Stomach (tissue), 9 donors: Measurements from ENCODE around the gene BOLL. TPM values are rescaled to one million over a fixed set of nuclear protein-coding genes. Genes with fewer than 3 reads are reported as not detected.

ENCODE experiments used
- DNase-seq, 2 donors: peaks; one replicate each; pipeline versions ENCODE4 v3.0.0 to v3.0.0-alpha.2; 2013 to 2019
- H3K27ac ChIP-seq, 5 donors: fragments of 200-600 bp in 4 of 5; sonication (generic) in 4 of 5; one replicate each; pipeline ENCODE4 v1.5.1; 2013 to 2019; ENCODE audit warnings: mild to moderate bottlenecking in 1 of 5, moderate library complexity in 1 of 5
- H3K27me3 ChIP-seq, 3 donors: fragments of 200-600 bp; sonication (generic); one replicate each; pipeline ENCODE4 v1.5.1; 2017 to 2019; ENCODE audit warnings: mixed run types in 1 of 3
- H3K36me3 ChIP-seq, 4 donors: fragments of 200-600 bp; sonication (generic); 1 replicate in 3 of 4; 2 replicates in 1 of 4; pipeline ENCODE4 v1.5.1; 2016 to 2019
- H3K4me1 ChIP-seq, 4 donors: fragments of 200-600 bp; sonication (generic); one replicate each; pipeline ENCODE4 v1.5.1; 2016 to 2019
- H3K4me3 ChIP-seq, 4 donors: fragments of 200-600 bp; sonication (generic) in 3 of 4; one replicate each; pipeline ENCODE4 v1.5.1; 2016 to 2019; ENCODE audit warnings: mild to moderate bottlenecking in 1 of 4
- H3K9me3 ChIP-seq, 4 donors: fragments of 200-600 bp; sonication (generic); one replicate each; pipeline ENCODE4 v1.5.1; 2016 to 2019
- EP300 ChIP-seq: sonication (generic); formaldehyde crosslinking; IDR thresholded peaks from one replicate; pipeline ENCODE4 v1.6.1; 2017; ENCODE audit warnings: antibody characterized with exemption
- POLR2A ChIP-seq, 4 donors: fragments of 450-650 bp; IDR thresholded peaks; one replicate each; pipeline ENCODE4 v1.6.1; 2016; ENCODE audit warnings: antibody characterized with exemption in 4 of 4, control low read depth in 2 of 4, mild to moderate bottlenecking in 1 of 4, moderate library complexity in 1 of 4
- POLR2AphosphoS5 ChIP-seq, 3 donors: sonication (generic); formaldehyde crosslinking; IDR thresholded peaks; one replicate each; pipeline ENCODE4 v1.6.1; 2016; ENCODE audit warnings: antibody characterized with exemption in 3 of 3
- WGBS, 5 donors: extraction: QIAGEN DNeasy Blood & Tissue Kit in 3 of 5; methylation state at CpG; one replicate each; pipeline versions ENCODE4 v1.1.5 to v1.1.7; 2013 to 2018; 5-methylcytosine and 5-hydroxymethylcytosine counted together
- intact Hi-C: fragments of 100-400 bp; cut with DNase I; formaldehyde crosslinking; loops from one replicate; pipeline ENCODE4 v1.15.1; 2023; ENCODE audit warnings: low total_unique reads
- polyA plus RNA-seq, 3 donors: library from polyadenylated mRNA; stranded (reverse); fragments of 200-250 nt; gene quantifications; one replicate each; pipeline ENCODE4 v1.2.3, GENCODE V29; 2013
- total RNA-seq, 5 donors: library from RNA; depleted of rRNA; stranded (reverse); fragments of >200 nt; gene quantifications; one replicate each; pipeline versions ENCODE4 v1.1.0 to v1.2.3, GENCODE V29; 2014 to 2016
- TF ChIP-seq, protein P1 (sequence below), 7 experiments: fragments of 450-650 bp in 4 of 7; fragments of 200-600 bp in 3 of 7; sonication (generic) in 3 of 7; IDR thresholded peaks; one replicate each; pipeline ENCODE4 v1.5.1; 2016 to 2019; ENCODE audit warnings: antibody characterized with exemption in 7 of 7, control low read depth in 2 of 7, mild to moderate bottlenecking in 1 of 7
- donor health status: healthy with polysubstance abuse.
- donor health status: Bipolar disorder and iron deficiency.
- donor health status: healthy.

Gene BOLL
- total and polyA plus RNA-seq, 8 donors, result not detected

DNA sequence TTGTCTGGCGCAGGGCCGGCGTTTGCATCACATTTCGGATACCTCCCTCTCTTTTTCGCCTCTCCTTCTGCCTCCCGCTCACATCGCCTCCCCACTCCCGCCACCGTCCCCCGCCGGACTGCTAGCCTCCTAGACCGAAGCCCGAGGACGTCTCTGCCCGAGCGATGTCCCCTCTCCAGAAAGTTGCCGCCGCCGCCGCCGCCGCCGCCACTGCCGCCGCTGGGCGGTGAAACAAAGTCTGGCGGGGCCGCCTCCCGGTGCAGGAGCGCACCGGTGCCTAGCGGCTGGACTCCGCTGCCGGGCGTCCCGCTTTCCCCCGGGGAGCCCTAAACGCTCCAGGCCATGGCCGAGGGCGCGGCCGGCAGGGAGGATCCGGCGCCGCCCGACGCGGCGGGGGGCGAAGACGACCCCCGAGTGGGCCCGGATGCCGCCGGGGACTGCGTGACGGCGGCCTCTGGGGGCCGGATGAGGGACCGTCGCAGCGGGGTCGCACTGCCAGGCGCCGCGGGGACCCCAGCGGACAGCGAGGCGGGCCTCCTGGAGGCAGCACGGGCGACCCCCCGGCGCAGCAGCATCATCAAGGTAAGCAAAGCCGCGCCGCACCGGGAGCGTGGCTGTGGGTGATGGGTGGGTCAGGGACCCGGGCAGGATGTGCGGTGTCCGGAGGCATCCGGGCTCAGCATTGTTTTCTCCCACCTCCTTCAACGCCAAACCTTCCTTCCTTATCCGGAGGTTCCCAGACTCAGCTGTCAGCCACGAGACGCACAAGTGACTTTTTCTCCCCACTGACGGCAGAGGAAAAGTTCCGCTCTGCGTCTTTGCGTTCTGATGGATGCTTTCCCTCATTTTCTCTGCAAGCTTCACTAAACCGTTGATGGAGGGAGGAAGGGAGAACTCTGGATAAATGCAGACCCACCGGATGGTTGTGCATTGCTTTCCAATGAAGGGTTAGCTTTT lies 19.9 kb upstream of the BOLL start:
- intact Hi-C loops, result loop anchor here (5.0 to 10.0 kb wide), 2 partner anchors 322 to 490 kb away; no protein-coding TSS in a partner anchor
- Histone ChIP-seq H3K36me3 (no peaks in the 10 kb centered on the region), H3K4me1 (peaks cover 8 to 42% (median 31%) of the 10 kb centered on the region in 4 donors), H3K9me3 (no peaks in the 10 kb centered on the region), H3K4me3 (peak overlapping the region; percentile 76 to 93 (median 83)), H3K27me3 (peaks cover 0 to 8% (median 4%) of the 10 kb centered on the region in 3 donors), H3K27ac (peak overlapping the region; percentile 20 to 83 (median 74))
- peak in 1 of 2 donors; percentile 67 for DNase-seq
- TF ChIP-seq POLR2A (IDR thresholded peaks at IDR 0.05), result no peak
- peak in 1 of 3 donors; percentile 13 for TF ChIP-seq POLR2AphosphoS5 (IDR thresholded peaks at IDR 0.05)
- TF ChIP-seq, protein P1, sequence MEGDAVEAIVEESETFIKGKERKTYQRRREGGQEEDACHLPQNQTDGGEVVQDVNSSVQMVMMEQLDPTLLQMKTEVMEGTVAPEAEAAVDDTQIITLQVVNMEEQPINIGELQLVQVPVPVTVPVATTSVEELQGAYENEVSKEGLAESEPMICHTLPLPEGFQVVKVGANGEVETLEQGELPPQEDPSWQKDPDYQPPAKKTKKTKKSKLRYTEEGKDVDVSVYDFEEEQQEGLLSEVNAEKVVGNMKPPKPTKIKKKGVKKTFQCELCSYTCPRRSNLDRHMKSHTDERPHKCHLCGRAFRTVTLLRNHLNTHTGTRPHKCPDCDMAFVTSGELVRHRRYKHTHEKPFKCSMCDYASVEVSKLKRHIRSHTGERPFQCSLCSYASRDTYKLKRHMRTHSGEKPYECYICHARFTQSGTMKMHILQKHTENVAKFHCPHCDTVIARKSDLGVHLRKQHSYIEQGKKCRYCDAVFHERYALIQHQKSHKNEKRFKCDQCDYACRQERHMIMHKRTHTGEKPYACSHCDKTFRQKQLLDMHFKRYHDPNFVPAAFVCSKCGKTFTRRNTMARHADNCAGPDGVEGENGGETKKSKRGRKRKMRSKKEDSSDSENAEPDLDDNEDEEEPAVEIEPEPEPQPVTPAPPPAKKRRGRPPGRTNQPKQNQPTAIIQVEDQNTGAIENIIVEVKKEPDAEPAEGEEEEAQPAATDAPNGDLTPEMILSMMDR (IDR thresholded peaks at IDR 0.05), result peak in 1 of 7 experiments; percentile 4
- TF ChIP-seq EP300, result no peak
- 0 to 1% (median 0%) methylated on average over 38 to 92 of the region's 92 CpGs for WGBS, 5 donors

DNA sequence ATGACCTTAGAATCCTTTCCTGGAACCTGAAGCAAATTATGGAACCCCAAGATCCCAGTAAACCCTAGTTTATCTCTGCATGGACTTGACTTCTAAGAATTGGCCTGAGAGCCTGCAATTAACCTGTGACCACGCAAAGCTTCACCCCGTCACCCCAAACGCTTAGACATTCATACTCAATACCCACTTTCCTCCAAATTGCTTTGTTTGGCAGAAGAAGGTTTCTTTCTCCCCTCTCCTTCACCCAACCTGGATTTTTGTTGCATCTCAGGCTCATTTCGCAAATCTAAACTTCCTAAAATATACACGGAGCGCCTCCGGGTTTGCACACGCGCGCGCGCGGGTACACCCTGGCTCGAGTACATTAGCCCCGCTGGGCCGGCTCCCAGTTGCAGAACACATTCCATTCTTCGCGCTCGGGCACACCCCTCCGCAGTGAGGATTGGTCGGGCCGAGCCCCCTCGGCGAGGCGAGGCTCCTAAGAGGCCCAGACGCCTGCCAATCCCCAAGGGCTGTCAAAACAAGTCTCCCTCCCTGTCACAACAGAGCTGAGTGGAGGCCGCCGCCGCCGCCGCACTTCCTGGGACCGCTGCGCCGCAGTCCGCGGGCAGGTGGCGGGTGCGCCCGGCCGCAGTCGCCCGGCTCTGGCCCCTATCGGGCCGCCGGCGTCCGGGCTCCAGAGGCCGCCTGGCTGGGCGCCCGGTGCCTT lies 19.1 kb upstream of the BOLL start, which contains the start of gene PLCL1:
PLCL1 (plus strand) TSS at position 545 of the 709 bp plus-strand sequence.
- Histone ChIP-seq H3K27me3 (peaks cover 0 to 8% (median 4%) of the 10 kb centered on the region in 3 donors), H3K4me1 (peaks cover 8 to 42% (median 31%) of the 10 kb centered on the region in 4 donors), H3K27ac (peak within 1 kb of the TSS; percentile 20 to 83 (median 74)), H3K36me3 (no peaks in the 10 kb centered on the region), H3K4me3 (peak within 1 kb of the TSS; percentile 76 to 93 (median 83)), H3K9me3 (no peaks in the 10 kb centered on the region)
- TF ChIP-seq EP300, result no peak
- TF ChIP-seq, protein P1 (IDR thresholded peaks at IDR 0.05), result peak in 1 of 7 experiments; percentile 4
- peak in 2 of 3 donors; percentile 58 to 67 for TF ChIP-seq POLR2AphosphoS5 (IDR thresholded peaks at IDR 0.05)
- TF ChIP-seq POLR2A (IDR thresholded peaks at IDR 0.05), result no peak
- peak; percentile 92 to 96 for DNase-seq
- intact Hi-C loops, result loop anchor here (5.0 to 10.0 kb wide), 2 partner anchors 323 to 491 kb away; no protein-coding TSS in a partner anchor
- WGBS, 5 donors, result 0 to 1% (median 1%) methylated on average over 27 to 50 of the region's 50 CpGs

DNA sequence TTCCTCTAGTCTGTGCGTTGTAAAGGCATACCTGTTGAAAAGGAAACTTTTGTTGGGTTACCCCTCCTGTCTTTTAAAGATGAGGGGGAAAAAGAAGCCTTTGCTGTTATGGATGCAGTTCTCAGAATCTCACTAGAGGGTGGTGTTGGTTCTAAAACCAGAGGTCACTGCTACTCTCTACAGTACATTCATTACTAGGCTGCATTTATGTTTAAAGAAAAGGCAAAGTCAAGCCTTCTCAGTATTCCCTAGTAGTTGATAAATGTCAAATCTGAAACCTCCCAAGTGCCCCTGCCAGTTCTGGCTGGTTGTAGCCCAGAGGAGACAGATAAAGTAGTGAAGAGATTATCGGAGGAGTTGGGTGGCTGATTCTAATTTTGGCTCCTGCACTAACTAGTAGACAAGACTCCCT lies 17.9 kb upstream of the BOLL start:
- intact Hi-C loops, result loop anchor here (5.0 to 10.0 kb wide), 2 partner anchors 324 to 492 kb away; no protein-coding TSS in a partner anchor
- Histone ChIP-seq H3K27ac (no peak overlapping the region), H3K27me3 (peaks cover 0 to 8% (median 4%) of the 10 kb centered on the region in 3 donors), H3K4me1 (peaks cover 8 to 42% (median 31%) of the 10 kb centered on the region in 4 donors), H3K36me3 (no peaks in the 10 kb centered on the region), H3K4me3 (no peak overlapping the region), H3K9me3 (no peaks in the 10 kb centered on the region)
- TF ChIP-seq EP300 (no peak), POLR2A (IDR thresholded peaks at IDR 0.05) (no peak), POLR2AphosphoS5 (IDR thresholded peaks at IDR 0.05) (no peak)
- TF ChIP-seq, protein P1 (IDR thresholded peaks at IDR 0.05), result peak in 5 of 7 experiments; percentile 55 to 70 (median 58)
- peak in 1 of 2 donors; percentile 83 for DNase-seq
- WGBS, 5 donors, result 8 to 20% (median 12%) methylated on average over 2 of the region's 2 CpGs

DNA sequence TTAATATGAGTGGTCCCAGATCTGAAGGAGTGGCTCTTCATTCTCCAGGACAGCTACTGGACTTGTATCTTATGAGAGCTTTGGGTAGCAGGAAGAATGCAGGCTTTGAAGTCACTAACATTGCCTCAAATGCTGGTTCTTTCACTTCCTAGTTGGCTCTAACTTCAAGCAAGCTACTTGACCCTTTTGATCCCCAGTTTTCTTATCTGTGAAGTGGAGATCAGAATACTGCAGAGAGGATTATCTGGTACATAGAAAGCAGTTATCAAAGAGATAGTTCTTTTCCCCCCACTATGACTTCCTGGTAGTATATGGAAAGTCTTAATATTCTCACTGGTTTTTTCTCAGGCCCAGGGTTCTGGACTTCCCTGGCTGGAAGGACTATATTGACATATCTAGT lies 15.9 kb upstream of the BOLL start:
- no peak for TF ChIP-seq EP300
- TF ChIP-seq POLR2AphosphoS5 (IDR thresholded peaks at IDR 0.05), result no peak
- TF ChIP-seq, protein P1 (IDR thresholded peaks at IDR 0.05), result no peak
- TF ChIP-seq POLR2A (IDR thresholded peaks at IDR 0.05), result no peak
- peaks cover 0 to 8% (median 4%) of the 10 kb centered on the region in 3 donors for H3K27me3 ChIP-seq
- H3K27ac ChIP-seq, result no peak overlapping the region
- H3K4me1 ChIP-seq, result peaks cover 8 to 30% (median 25%) of the 10 kb centered on the region in 4 donors
- H3K4me3 ChIP-seq, result no peak overlapping the region
- no peaks in the 10 kb centered on the region for H3K9me3 ChIP-seq
- intact Hi-C loops, result loop anchor here (5.0 to 10.0 kb wide), 2 partner anchors 326 to 494 kb away; no protein-coding TSS in a partner anchor
- no peaks in the 10 kb centered on the region for H3K36me3 ChIP-seq
- no peak for DNase-seq
